Karpas-422 (cell line): ENCODE measurements around the gene HLA-DOB. TPM values are rescaled to one million over a fixed set of nuclear protein-coding genes. Genes with fewer than 3 reads are reported as not detected.

Source experiments
- DNase-seq: peaks from one replicate; pipeline ENCODE4 v3.0.0-alpha.2; 2015
- H2AFZ ChIP-seq: fragments of 200-600 bp; sonication (generic); 2 replicates; pipeline ENCODE4 v1.6.1; 2014; ENCODE audit warnings: antibody characterized with exemption, low read length, mixed read lengths
- H3K27ac ChIP-seq: fragments of 200-600 bp; sonication (generic); 2 replicates; pipeline ENCODE4 v1.5.1; 2014; ENCODE audit warnings: mild to moderate bottlenecking, low read length, moderate library complexity
- H3K27me3 ChIP-seq: fragments of 200-600 bp; sonication (generic); 2 replicates; pipeline ENCODE4 v1.6.1; 2014; ENCODE audit warnings: low read length, mixed read lengths
- H3K36me3 ChIP-seq: fragments of 200-600 bp; sonication (generic); 2 replicates; pipeline ENCODE4 v1.6.1; 2014; ENCODE audit warnings: low read length, mixed read lengths; ENCODE audit not compliant: insufficient read depth
- H3K4me1 ChIP-seq: fragments of 200-600 bp; sonication (generic); 2 replicates; pipeline ENCODE4 v1.6.1; 2014; ENCODE audit warnings: mild to moderate bottlenecking, low read length, mixed read lengths
- H3K4me2 ChIP-seq: fragments of 200-600 bp; sonication (generic); 2 replicates; pipeline ENCODE4 v1.6.1; 2014; ENCODE audit warnings: low read length, low read depth, mild to moderate bottlenecking; ENCODE audit not compliant: poor library complexity, severe bottlenecking
- H3K4me3 ChIP-seq: fragments of 200-600 bp; sonication (generic); 2 replicates; pipeline ENCODE4 v1.5.1; 2014; ENCODE audit warnings: mild to moderate bottlenecking, antibody characterized with exemption, low read length, mixed read lengths
- H3K79me2 ChIP-seq: fragments of 200-600 bp; sonication (generic); 2 replicates; pipeline ENCODE4 v1.6.1; 2014; ENCODE audit warnings: mild to moderate bottlenecking, low read length, mixed read lengths
- H3K9ac ChIP-seq: fragments of 200-600 bp; sonication (generic); 2 replicates; pipeline ENCODE4 v1.6.0; 2014; ENCODE audit warnings: low read length
- H3K9me2 ChIP-seq: fragments of 200-600 bp; sonication (generic), shearing (Covaris generic); replicated peaks from 2 replicates; pipeline ENCODE4 v1.6.0; 2014; ENCODE audit warnings: mild to moderate bottlenecking, low read length, moderate library complexity; ENCODE audit not compliant: insufficient read depth
- H3K9me3 ChIP-seq: fragments of 300-700, 200-600 bp; sonication (generic); 2 replicates; pipeline ENCODE4 v1.6.1; 2014; ENCODE audit warnings: low read length, mixed read lengths
- H4K20me1 ChIP-seq: fragments of 200-600 bp; sonication (generic); 2 replicates; pipeline ENCODE4 v1.6.1; 2014; ENCODE audit warnings: mild to moderate bottlenecking, antibody characterized with exemption, low read length, low read depth; ENCODE audit not compliant: insufficient read depth
- total RNA-seq: library from RNA; depleted of rRNA; stranded (reverse); fragments of >200 nt; shearing (Covaris generic); gene quantifications from 2 replicates; pipeline ENCODE4 v1.2.3, GENCODE V29; 2014; ENCODE audit warnings: low replicate concordance

HLA-DOB gene
- total RNA-seq, 1 experiment from 2014 or later, result 91.6 TPM

DNA sequence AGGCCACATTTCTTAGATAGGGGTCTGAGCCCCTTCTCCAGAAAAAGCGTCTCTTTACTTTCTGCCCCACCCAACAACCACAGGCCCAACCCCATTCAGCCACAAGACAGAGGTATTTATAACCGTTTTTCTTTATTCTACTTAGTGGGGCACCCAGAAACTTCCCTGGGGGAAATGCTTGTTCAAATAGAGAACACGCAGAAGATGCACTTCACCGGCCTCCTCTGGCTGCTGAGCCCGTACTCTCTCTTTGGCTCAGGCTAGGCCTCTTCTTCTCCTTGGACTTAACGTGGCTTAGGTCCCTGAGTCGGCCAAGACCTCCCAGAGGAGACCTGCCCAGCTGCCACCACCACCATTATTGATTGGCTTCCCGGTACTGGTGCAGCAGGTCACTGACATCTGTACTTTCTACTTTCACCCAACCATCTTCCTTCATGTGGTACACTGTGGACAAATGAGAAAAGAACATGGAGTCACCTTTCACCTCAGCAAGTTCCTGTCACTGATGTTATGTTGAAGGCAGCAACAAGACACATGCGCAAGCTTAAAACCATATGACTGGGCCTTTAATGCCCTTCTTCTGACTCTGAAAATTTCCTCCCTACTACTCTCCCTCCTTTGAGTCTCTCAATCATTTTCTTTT, 23.9 kb upstream of the HLA-DOB start:
- Histone ChIP-seq H4K20me1 (no peaks in the 10 kb centered on the region), H3K27ac (peak overlapping the region; percentile 72), H3K9me2 (no peaks in the 10 kb centered on the region), H3K9me3 (no peaks in the 10 kb centered on the region), H3K4me3 (no peak overlapping the region), H3K36me3 (peaks cover 29% of the 10 kb centered on the region), H3K4me1 (peaks cover 66% of the 10 kb centered on the region), H3K4me2 (peak overlapping the region; percentile 12), H2AFZ (no peak overlapping the region), H3K27me3 (no peaks in the 10 kb centered on the region), H3K9ac (peak overlapping the region; percentile 26; the same call in 1 of the 2 replicates), H3K79me2 (peaks cover 55% of the 10 kb centered on the region)
- no peak for DNase-seq

GRCh38 chr6:32839356-32839755, 22.6 kb upstream of the HLA-DOB start:
- no peaks in the 10 kb centered on the region for H3K9me3 ChIP-seq
- DNase-seq, result no peak
- no peak overlapping the region for H3K9ac ChIP-seq
- H3K4me1 ChIP-seq, result peaks cover 69% of the 10 kb centered on the region
- H3K36me3 ChIP-seq, result peaks cover 42% of the 10 kb centered on the region
- H3K79me2 ChIP-seq, result peaks cover 66% of the 10 kb centered on the region
- no peak overlapping the region for H2AFZ ChIP-seq
- H4K20me1 ChIP-seq, result no peaks in the 10 kb centered on the region
- H3K9me2 ChIP-seq, result no peaks in the 10 kb centered on the region
- peak overlapping the region; percentile 72; the same call in 1 of the 2 replicates for H3K27ac ChIP-seq
- no peak overlapping the region for H3K4me3 ChIP-seq
- H3K27me3 ChIP-seq, result no peaks in the 10 kb centered on the region
- no peak overlapping the region for H3K4me2 ChIP-seq

- no peaks in the 10 kb centered on the region for H3K9me3 ChIP-seq
- DNase-seq, result peak; percentile 97
- peaks cover 76% of the 10 kb centered on the region for H3K4me1 ChIP-seq
- no peaks in the 10 kb centered on the region for H3K27me3 ChIP-seq
- no peak within 1 kb of the TSS for H2AFZ ChIP-seq
- peaks cover 66% of the 10 kb centered on the region for H3K79me2 ChIP-seq
- H3K4me3 ChIP-seq, result peak within 1 kb of the TSS; percentile 90
- peak within 1 kb of the TSS; percentile 85 for H3K27ac ChIP-seq
- H3K9ac ChIP-seq, result peak within 1 kb of the TSS; percentile 98
- H3K9me2 ChIP-seq, result no peaks in the 10 kb centered on the region
- H4K20me1 ChIP-seq, result no peaks in the 10 kb centered on the region
- peak within 1 kb of the TSS; percentile 98 for H3K4me2 ChIP-seq
- H3K36me3 ChIP-seq, result peaks cover 51% of the 10 kb centered on the region
These were observed 21.5 kb upstream of the HLA-DOB start, which contains the start of gene TAP2 for GRCh38 chr6:32838114-32838958. TSS of gene TAP2 (minus strand) at chr6:32838739. CDS start at chr6:32838233, 506 bp downstream.

DNA sequence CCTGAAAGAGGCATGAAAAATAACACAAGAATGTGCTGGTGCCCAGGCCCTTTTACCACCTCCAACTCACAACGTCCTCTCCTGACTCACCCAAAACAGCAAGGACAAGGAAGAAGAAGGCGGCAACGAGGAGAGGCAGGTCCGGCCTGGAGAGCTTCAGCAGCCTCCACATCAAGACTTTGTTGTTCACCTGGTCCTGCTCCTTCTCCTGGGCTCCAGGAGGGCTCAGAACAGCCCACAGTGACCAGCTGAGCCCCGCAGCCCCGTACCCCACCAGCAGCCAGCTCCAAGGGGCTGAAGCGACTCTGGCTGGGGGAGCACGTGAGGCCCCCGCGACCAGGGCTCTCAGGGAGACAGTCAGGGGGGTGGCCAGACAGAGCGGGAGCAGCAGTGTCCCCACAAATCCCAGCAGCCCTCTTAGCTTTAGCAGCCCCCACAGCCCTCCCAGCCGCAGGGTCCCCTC, 20.9 kb upstream of the HLA-DOB start:
- H3K9me3 ChIP-seq, result no peaks in the 10 kb centered on the region
- H3K27me3 ChIP-seq, result no peaks in the 10 kb centered on the region
- peaks cover 70% of the 10 kb centered on the region for H3K4me1 ChIP-seq
- H3K79me2 ChIP-seq, result peaks cover 60% of the 10 kb centered on the region
- no peaks in the 10 kb centered on the region for H3K9me2 ChIP-seq
- peak overlapping the region; percentile 90 for H3K4me3 ChIP-seq
- peaks cover 55% of the 10 kb centered on the region for H3K36me3 ChIP-seq
- no peak for DNase-seq
- H3K9ac ChIP-seq, result peak overlapping the region; percentile 98
- peak overlapping the region; percentile 85 for H3K27ac ChIP-seq
- peak overlapping the region; percentile 98 for H3K4me2 ChIP-seq
- H2AFZ ChIP-seq, result no peak overlapping the region
- H4K20me1 ChIP-seq, result no peaks in the 10 kb centered on the region

GRCh38 chr6:32836873-32837272, 20.1 kb upstream of the HLA-DOB start:
- H2AFZ ChIP-seq, result no peak overlapping the region
- H3K9me3 ChIP-seq, result no peaks in the 10 kb centered on the region
- H3K27me3 ChIP-seq, result no peaks in the 10 kb centered on the region
- no peak for DNase-seq
- H3K9ac ChIP-seq, result peak overlapping the region; percentile 98
- H3K9me2 ChIP-seq, result no peaks in the 10 kb centered on the region
- H3K4me3 ChIP-seq, result peak overlapping the region; percentile 90
- no peaks in the 10 kb centered on the region for H4K20me1 ChIP-seq
- H3K4me1 ChIP-seq, result peaks cover 62% of the 10 kb centered on the region
- peak overlapping the region; percentile 98 for H3K4me2 ChIP-seq
- H3K36me3 ChIP-seq, result peaks cover 54% of the 10 kb centered on the region
- peaks cover 52% of the 10 kb centered on the region for H3K79me2 ChIP-seq
- peak overlapping the region; percentile 85 for H3K27ac ChIP-seq

GRCh38 chr6:32835167-32835893, 18.5 kb upstream of the HLA-DOB start:
- Histone ChIP-seq H3K36me3 (peaks cover 59% of the 10 kb centered on the region), H3K4me2 (peak overlapping the region; percentile 98), H3K79me2 (peaks cover 54% of the 10 kb centered on the region), H3K9me3 (no peaks in the 10 kb centered on the region), H3K9me2 (no peaks in the 10 kb centered on the region), H3K27me3 (no peaks in the 10 kb centered on the region), H3K27ac (no peak overlapping the region), H2AFZ (no peak overlapping the region), H3K4me3 (no peak overlapping the region), H3K4me1 (peaks cover 46% of the 10 kb centered on the region), H3K9ac (no peak overlapping the region; the same call in 1 of the 2 replicates), H4K20me1 (no peaks in the 10 kb centered on the region)
- no peak for DNase-seq

GRCh38 chr6:32833664-32834063, 16.9 kb upstream of the HLA-DOB start:
- Histone ChIP-seq H3K9ac (no peak overlapping the region), H2AFZ (no peak overlapping the region), H3K27ac (no peak overlapping the region), H4K20me1 (no peaks in the 10 kb centered on the region), H3K9me3 (no peaks in the 10 kb centered on the region), H3K36me3 (peaks cover 68% of the 10 kb centered on the region), H3K27me3 (no peaks in the 10 kb centered on the region), H3K9me2 (no peaks in the 10 kb centered on the region), H3K79me2 (peaks cover 54% of the 10 kb centered on the region), H3K4me3 (no peak overlapping the region), H3K4me2 (no peak overlapping the region), H3K4me1 (peaks cover 45% of the 10 kb centered on the region)
- DNase-seq, result no peak
